B cell (primary cell): ENCODE data around the gene RNF10. TPM values are rescaled to one million over a fixed set of nuclear protein-coding genes. Genes with fewer than 3 reads are reported as not detected.

Experiments used
- ATAC-seq: fragments of 200-7000 bp; cut with Tn5 transposase; one replicate; pipeline ENCODE4 v1.10.0; 2021; ENCODE audit warnings: low read depth, mild to moderate bottlenecking, moderate number of reproducible peaks, moderate library complexity
- CTCF ChIA-PET: fragments of 350-600 bp; sonication (Branson Sonifier 250); formaldehyde crosslinking; loops from one replicate; lab custom pipeline; 2021; ENCODE audit warnings: antibody characterized with exemption, inconsistent platforms; lab: Charles Lee
- POLR2A ChIA-PET: fragments of 350-600 bp; sonication (Branson Sonifier 250); formaldehyde crosslinking; loops from one replicate; lab custom pipeline; 2021; ENCODE audit warnings: antibody characterized with exemption; lab: Charles Lee
- DNase-seq: peaks from one replicate; pipeline ENCODE4 v3.0.0; 2013
- H2AFZ ChIP-seq: 2 replicates; pipeline ENCODE4 v1.6.1; 2012; ENCODE audit warnings: mild to moderate bottlenecking, low read depth, low read length; ENCODE audit not compliant: insufficient read depth, poor library complexity, severe bottlenecking
- H3K27ac ChIP-seq, 2 donors: 1 replicate in 1 of 2; 2 replicates in 1 of 2; pipeline ENCODE4 v1.5.1; 2012 to 2013; ENCODE audit warnings: low read length in 2 of 2, mild to moderate bottlenecking in 2 of 2, moderate library complexity in 1 of 2
- H3K27me3 ChIP-seq, 4 experiments: fragments of 200-600 bp in 1 of 4; sonication (generic) in 1 of 4; replicated peaks in 1 of 4; 1 replicate in 2 of 4; 2 replicates in 2 of 4; pipeline versions ENCODE4 v1.6.1 to v1.7.0; 2013 to 2016; ENCODE audit warnings: low read length in 3 of 4, mild to moderate bottlenecking in 2 of 4, mixed read lengths in 1 of 4, moderate library complexity in 1 of 4; ENCODE audit not compliant: insufficient read depth in 4 of 4, control insufficient read depth in 3 of 4; ENCODE audit errors: control extremely low read depth in 1 of 4
- H3K36me3 ChIP-seq, 2 experiments: replicated peaks in 1 of 2; 1 replicate in 1 of 2; 2 replicates in 1 of 2; pipeline versions ENCODE4 v1.6.1 to v1.7.1; 2013; ENCODE audit warnings: low read length in 1 of 2; ENCODE audit not compliant: insufficient read depth in 2 of 2, control insufficient read depth in 1 of 2; ENCODE audit errors: control extremely low read depth in 1 of 2, extremely low read depth in 1 of 2
- H3K4me1 ChIP-seq, 2 donors: fragments of 200-600 bp in 1 of 2; sonication (generic) in 1 of 2; 1 replicate in 1 of 2; 2 replicates in 1 of 2; pipeline versions ENCODE4 v1.5.1 to v1.6.1; 2013 to 2017; ENCODE audit warnings: low read length in 2 of 2; ENCODE audit not compliant: control insufficient read depth in 2 of 2, insufficient read depth in 2 of 2
- H3K4me2 ChIP-seq: replicated peaks from 2 replicates; pipeline ENCODE3; 2012; ENCODE audit warnings: mild to moderate bottlenecking, low read depth, low read length; ENCODE audit not compliant: poor library complexity, severe bottlenecking
- H3K4me3 ChIP-seq, 5 experiments: fragments of 200-600 bp in 1 of 5; sonication (generic) in 1 of 5; 1 replicate in 3 of 5; 2 replicates in 2 of 5; pipeline versions ENCODE4 v1.5.1 to v1.7.0; 2011 to 2016; ENCODE audit warnings: low read length in 4 of 5, mild to moderate bottlenecking in 4 of 5, low read depth in 2 of 5, control low read depth in 1 of 5, moderate library complexity in 1 of 5; ENCODE audit not compliant: insufficient read depth in 1 of 5; ENCODE audit errors: control extremely low read depth in 1 of 5, extremely low read depth in 1 of 5
- H3K79me2 ChIP-seq: fragments of 200-600 bp; sonication (generic); one replicate; pipeline ENCODE4 v1.6.0; 2016; ENCODE audit warnings: low read length; ENCODE audit not compliant: control insufficient read depth, insufficient read depth
- H3K9ac ChIP-seq: fragments of 200-600 bp; sonication (generic); 2 replicates; pipeline ENCODE4 v1.6.1; 2017; ENCODE audit warnings: mild to moderate bottlenecking, low read length, moderate library complexity
- H3K9me3 ChIP-seq, 3 donors: one replicate each; pipeline versions ENCODE4 v1.6.1 to v1.7.1; 2013; ENCODE audit warnings: low read length in 2 of 3; ENCODE audit not compliant: control insufficient read depth in 2 of 3, insufficient read depth in 1 of 3; ENCODE audit errors: control extremely low read depth in 1 of 3
- H4K20me1 ChIP-seq: 2 replicates; pipeline ENCODE4 v1.6.0; 2012; ENCODE audit warnings: mild to moderate bottlenecking, low read length; ENCODE audit not compliant: insufficient read depth, control insufficient read depth, poor library complexity, severe bottlenecking
- H3K27ac Mint-ChIP-seq: one replicate; pipeline ENCODE4 v1.8.0; 2021; ENCODE audit warnings: mixed read lengths
- H3K27me3 Mint-ChIP-seq: one replicate; pipeline ENCODE4 v1.8.0; 2021; ENCODE audit warnings: mixed read lengths
- H3K4me1 Mint-ChIP-seq: one replicate; pipeline ENCODE4 v1.8.0; 2021; ENCODE audit warnings: mixed read lengths
- H3K4me3 Mint-ChIP-seq: one replicate; pipeline ENCODE4 v1.8.0; 2021; ENCODE audit warnings: mixed read lengths
- H3K9me3 Mint-ChIP-seq: one replicate; pipeline ENCODE4 v1.8.0; 2022; ENCODE audit warnings: mixed read lengths; ENCODE audit not compliant: insufficient read depth
- EZH2 ChIP-seq: IDR thresholded peaks from 2 replicates; pipeline ENCODE4 v1.6.1; 2012; ENCODE audit warnings: borderline replicate concordance, low read depth, mild to moderate bottlenecking, moderate library complexity, low read length; ENCODE audit not compliant: insufficient read depth, poor library complexity, severe bottlenecking
- WGBS: methylation state at CpG from one replicate; pipeline ENCODE4 v1.1.5; 2013; ENCODE audit warnings: missing lambda C conversion rate; ENCODE audit not compliant: insufficient coverage; 5-methylcytosine and 5-hydroxymethylcytosine counted together
- intact Hi-C: fragments of 100-400 bp; cut with micrococcal nuclease; formaldehyde crosslinking; loops from one replicate; pipeline ENCODE4 v1.10.0; 2022
- polyA plus RNA-seq: library from polyadenylated mRNA; depleted of rRNA; stranded (reverse); fragments of >200 nt; gene quantifications from 2 replicates; pipeline ENCODE4 v1.2.3, GENCODE V29; 2012
- total RNA-seq, 2 donors: library from RNA; stranded (reverse); fragments of 120-200 nt in 1 of 2; gene quantifications; 1 replicate in 1 of 2; 2 replicates in 1 of 2; pipeline versions ENCODE4 v1.2.3 to v1.2.4, GENCODE V29; 2013 to 2022
- TF ChIP-seq, protein P1 (sequence below): fragments of 200-600 bp; IDR thresholded peaks from one replicate; pipeline ENCODE4 v1.8.0; 2022; ENCODE audit warnings: antibody characterized with exemption, mild to moderate bottlenecking

Gene RNF10
- total and polyA plus RNA-seq, 2 donors (not counting 1 experiment from before 2014, with no cell fraction given), result 163 to 236 TPM

DNA sequence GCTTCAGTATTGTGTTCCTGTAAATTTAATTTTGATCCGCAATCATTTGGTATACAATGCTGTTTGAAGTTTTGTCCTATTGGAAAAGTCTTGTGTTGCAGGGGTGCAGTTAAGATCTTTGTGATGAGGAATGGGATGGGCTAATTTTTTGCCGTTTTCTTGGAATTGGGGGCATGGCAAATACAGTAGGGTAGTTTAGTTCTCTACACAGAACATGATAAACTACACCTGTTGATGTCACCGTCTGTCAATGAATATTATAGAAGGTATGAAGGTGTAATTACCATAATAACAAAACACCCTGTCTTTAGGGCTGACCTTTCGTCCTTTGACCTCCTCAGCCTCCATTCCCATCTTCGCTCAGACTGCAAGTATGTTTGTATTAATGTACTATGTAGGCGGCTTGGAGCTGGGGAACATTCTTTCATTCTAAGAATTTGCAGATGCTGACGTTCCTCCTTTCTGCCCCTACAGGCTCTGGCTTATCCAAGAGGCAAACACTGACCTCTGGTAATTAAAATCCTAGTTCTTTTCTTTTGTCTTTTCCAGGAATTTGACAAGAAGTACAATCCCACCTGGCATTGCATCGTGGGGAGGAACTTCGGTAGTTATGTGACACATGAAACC is 36.5 kb upstream of the RNF10 start:
- H3K4me2 ChIP-seq, result peak overlapping the region; percentile 87
- H3K9me3 ChIP-seq, result no peaks in the 10 kb centered on the region
- ATAC-seq (no peak), DNase-seq (no peak)
- H3K27ac ChIP-seq, result peak overlapping the region in 1 of 2 donors; percentile 78
- H3K36me3 ChIP-seq, result peaks cover 0 to 5% of the 10 kb centered on the region in 2 experiments
- peak overlapping the region; percentile 35 to 90 (median 83) for H3K4me3 ChIP-seq
- intact Hi-C loops, result loop anchor here (2.0 to 5.0 kb wide), 2 partner anchors 51 to 85 kb away; partner anchors contain the start of genes GATC, POP5 and TRIAP1
- ChIA-PET POLR2A (no interaction called here), CTCF (interaction anchor here (1.1 to 2.1 kb wide), 3 partner anchors 41 to 140 kb away, joined by 4 to 9 read pairs (median 4); no protein-coding TSS in a partner anchor)
- peaks cover 24% of the 10 kb centered on the region for H3K79me2 ChIP-seq
- Mint-ChIP-seq H3K9me3 (no peaks in the 10 kb centered on the region), H3K27me3 (no peaks in the 10 kb centered on the region), H3K4me3 (peak overlapping the region; percentile 98), H3K4me1 (peaks cover 28% of the 10 kb centered on the region), H3K27ac (peak overlapping the region; percentile 93)
- H2AFZ ChIP-seq, result no peak overlapping the region
- H4K20me1 ChIP-seq, result peaks cover 20% of the 10 kb centered on the region
- 55% methylated on average over 2 of the region's 9 CpGs for WGBS
- H3K27me3 ChIP-seq, result no peaks in the 10 kb centered on the region
- peak overlapping the region; percentile 82 for H3K9ac ChIP-seq
- TF ChIP-seq, protein P1, sequence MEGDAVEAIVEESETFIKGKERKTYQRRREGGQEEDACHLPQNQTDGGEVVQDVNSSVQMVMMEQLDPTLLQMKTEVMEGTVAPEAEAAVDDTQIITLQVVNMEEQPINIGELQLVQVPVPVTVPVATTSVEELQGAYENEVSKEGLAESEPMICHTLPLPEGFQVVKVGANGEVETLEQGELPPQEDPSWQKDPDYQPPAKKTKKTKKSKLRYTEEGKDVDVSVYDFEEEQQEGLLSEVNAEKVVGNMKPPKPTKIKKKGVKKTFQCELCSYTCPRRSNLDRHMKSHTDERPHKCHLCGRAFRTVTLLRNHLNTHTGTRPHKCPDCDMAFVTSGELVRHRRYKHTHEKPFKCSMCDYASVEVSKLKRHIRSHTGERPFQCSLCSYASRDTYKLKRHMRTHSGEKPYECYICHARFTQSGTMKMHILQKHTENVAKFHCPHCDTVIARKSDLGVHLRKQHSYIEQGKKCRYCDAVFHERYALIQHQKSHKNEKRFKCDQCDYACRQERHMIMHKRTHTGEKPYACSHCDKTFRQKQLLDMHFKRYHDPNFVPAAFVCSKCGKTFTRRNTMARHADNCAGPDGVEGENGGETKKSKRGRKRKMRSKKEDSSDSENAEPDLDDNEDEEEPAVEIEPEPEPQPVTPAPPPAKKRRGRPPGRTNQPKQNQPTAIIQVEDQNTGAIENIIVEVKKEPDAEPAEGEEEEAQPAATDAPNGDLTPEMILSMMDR, result no peak
- no peak for TF ChIP-seq EZH2
- peaks cover 17% of the 10 kb centered on the region in 2 donors for H3K4me1 ChIP-seq

DNA sequence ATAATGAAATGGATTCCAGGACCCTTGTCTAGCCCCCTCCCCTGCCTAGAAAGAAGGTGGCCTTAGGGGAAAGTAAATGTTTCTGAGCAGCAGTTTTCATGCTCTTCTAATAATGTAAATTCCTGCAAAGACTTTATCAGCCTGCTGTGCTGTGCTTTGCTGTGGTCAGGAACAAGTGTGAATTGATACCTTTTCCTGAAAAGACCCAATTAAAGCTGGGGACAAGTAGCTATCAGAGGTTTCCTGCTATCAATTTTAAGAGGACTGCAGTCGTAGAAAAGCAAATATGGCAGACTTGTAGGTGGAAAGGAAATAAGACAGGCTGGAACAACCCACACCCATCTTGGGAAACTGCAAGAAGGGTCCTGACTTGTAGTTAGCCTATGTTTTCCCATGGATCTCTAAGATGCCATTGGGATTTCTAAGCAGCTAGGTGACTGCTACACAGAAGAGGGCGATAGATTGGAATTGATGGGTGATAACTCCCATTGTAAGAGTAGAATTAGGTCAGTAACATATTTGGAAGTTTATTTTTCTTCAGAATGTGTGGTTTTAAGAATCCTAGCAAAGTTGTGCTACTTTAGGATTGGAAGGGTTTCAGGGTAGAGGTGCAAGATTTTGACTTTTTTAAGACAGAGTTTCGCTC is 35.2 kb upstream of the RNF10 start:
- intact Hi-C loops, result loop anchor here (5.0 kb wide), 1 partner anchor 83 kb away; the partner anchor contains the start of gene POP5
- ChIA-PET POLR2A (interaction anchor here (0.8 kb wide), 1 partner anchor 16 kb away, joined by 4 read pairs; no protein-coding TSS in a partner anchor), CTCF (interaction anchor here (1.4 kb wide), 2 partner anchors 31 to 59 kb away, joined by 3 to 4 read pairs; no protein-coding TSS in a partner anchor)
- no peak overlapping the region for H3K4me3 Mint-ChIP-seq
- Histone ChIP-seq H3K4me1 (peaks cover 17% of the 10 kb centered on the region in 2 donors), H3K4me3 (no peak overlapping the region), H3K9me3 (no peaks in the 10 kb centered on the region), H3K27me3 (no peaks in the 10 kb centered on the region), H3K36me3 (peaks cover 0 to 18% of the 10 kb centered on the region in 2 experiments), H3K27ac (peak overlapping the region in 1 of 2 donors; percentile 18), H3K4me2 (no peak overlapping the region), H2AFZ (no peak overlapping the region), H3K9ac (no peak overlapping the region), H4K20me1 (peaks cover 20% of the 10 kb centered on the region), H3K79me2 (peaks cover 24% of the 10 kb centered on the region)
- peaks cover 28% of the 10 kb centered on the region for H3K4me1 Mint-ChIP-seq
- no peaks in the 10 kb centered on the region for H3K27me3 Mint-ChIP-seq
- WGBS, result 95% methylated on average over 3 of the region's 3 CpGs
- TF ChIP-seq, protein P1, result no peak
- TF ChIP-seq EZH2, result no peak
- no peak for DNase-seq
- no peaks in the 10 kb centered on the region for H3K9me3 Mint-ChIP-seq
- no peak for ATAC-seq
- no peak overlapping the region for H3K27ac Mint-ChIP-seq
